ENCODE data around the gene ZGRF1.

The ZGRF1 gene

GRCh38 chr4:112636688-112637551, at the start of gene ZGRF1, which contains the start of gene LARP7:
TSS of gene ZGRF1 (minus strand) at chr4:112636909. CDS start at chr4:112633176, 3,733 bp downstream.
TSS of gene LARP7 (plus strand) at chr4:112637143. CDS start at chr4:112644670, 7,527 bp downstream.
- Histone ChIP-seq H3F3A (ENCODE audit: control insufficient read depth, insufficient read depth) (peaks cover 6% of the 10 kb centered on the region), H3K27ac (ENCODE audit: low read depth, low read length) (peak within 1 kb of the TSS; percentile 84), H3K9me2 (replicated peaks; ENCODE audit: control insufficient read depth, low read length) (no peaks in the 10 kb centered on the region), H3K79me2 (ENCODE audit: control insufficient read depth, low read length) (peaks cover 90% of the 10 kb centered on the region), H3K4me3 (ENCODE audit: low read length) (peak within 1 kb of the TSS; percentile 94), H3K4me1 (ENCODE audit: control insufficient read depth, low read length) (peaks cover 35% of the 10 kb centered on the region), H3K4me2 (ENCODE audit: low read length) (peak within 1 kb of the TSS; percentile 63), H3K9me3 (ENCODE audit: control insufficient read depth, insufficient read depth, low read length) (no peaks in the 10 kb centered on the region), H3K36me3 (ENCODE audit: control insufficient read depth, low read length) (peaks cover 26% of the 10 kb centered on the region), H4K20me1 (ENCODE audit: control insufficient read depth, insufficient read depth, low read depth, low read length) (no peaks in the 10 kb centered on the region), H3K27me3 (ENCODE audit: control insufficient read depth, low read length) (no peaks in the 10 kb centered on the region)
- TF ChIP-seq CTCF (IDR thresholded peaks at IDR 0.05; ENCODE audit: low read depth, low read length, poor library complexity, severe bottlenecking) (peak; percentile 89), EZH2phosphoT487 (IDR thresholded peaks at IDR 0.05; ENCODE audit: borderline replicate concordance, low read length) (no peak)

- Histone ChIP-seq H3K36me3 (ENCODE audit: control insufficient read depth, low read length) (no peaks in the 10 kb centered on the region), H4K20me1 (ENCODE audit: control insufficient read depth, insufficient read depth, low read depth, low read length) (no peaks in the 10 kb centered on the region), H3F3A (ENCODE audit: control insufficient read depth, insufficient read depth) (no peaks in the 10 kb centered on the region), H3K9me2 (replicated peaks; ENCODE audit: control insufficient read depth, low read length) (no peaks in the 10 kb centered on the region), H3K4me2 (ENCODE audit: low read length) (no peak overlapping the region), H3K9me3 (ENCODE audit: control insufficient read depth, insufficient read depth, low read length) (no peaks in the 10 kb centered on the region), H3K79me2 (ENCODE audit: control insufficient read depth, low read length) (no peaks in the 10 kb centered on the region), H3K27me3 (ENCODE audit: control insufficient read depth, low read length) (no peaks in the 10 kb centered on the region), H3K4me1 (ENCODE audit: control insufficient read depth, low read length) (no peaks in the 10 kb centered on the region), H3K27ac (ENCODE audit: low read depth, low read length) (no peak overlapping the region), H3K4me3 (ENCODE audit: low read length) (no peak overlapping the region)
- TF ChIP-seq CTCF (IDR thresholded peaks at IDR 0.05; ENCODE audit: low read depth, low read length, poor library complexity, severe bottlenecking): no peak
- TF ChIP-seq EZH2phosphoT487 (IDR thresholded peaks at IDR 0.05; ENCODE audit: borderline replicate concordance, low read length): no peak
Observed at GRCh38 chr4:112680996-112681395, 44.3 kb upstream of the ZGRF1 start.

DNA sequence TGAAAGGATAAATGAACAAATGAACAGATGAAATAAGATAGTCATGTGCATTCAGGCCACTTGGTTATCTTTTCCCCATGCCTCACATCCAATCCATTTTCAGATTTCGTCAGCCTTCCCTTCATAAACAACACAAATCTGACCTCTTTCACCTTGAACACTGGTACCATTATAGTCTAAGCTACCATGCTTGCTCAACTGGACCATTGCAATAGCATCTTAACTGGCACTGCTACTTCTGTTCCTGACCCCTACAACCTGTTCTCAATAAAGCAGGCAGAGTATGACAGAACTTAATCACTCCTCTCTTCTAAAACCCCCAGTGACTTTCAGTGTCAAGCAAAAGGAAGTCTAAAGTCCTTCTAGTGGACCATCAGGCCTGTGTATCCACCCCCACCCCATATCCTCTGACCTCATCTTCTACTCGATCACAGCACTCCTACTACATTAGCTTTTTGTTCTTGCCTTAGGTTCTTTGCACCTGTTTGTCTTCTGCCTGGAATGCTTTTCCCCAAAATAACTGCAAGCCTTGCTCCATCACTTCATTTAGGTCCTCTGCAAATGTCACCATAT, 40.9 kb upstream of the ZGRF1 start:
- TF ChIP-seq CTCF (IDR thresholded peaks at IDR 0.05; ENCODE audit: low read depth, low read length, poor library complexity, severe bottlenecking) (no peak), EZH2phosphoT487 (IDR thresholded peaks at IDR 0.05; ENCODE audit: borderline replicate concordance, low read length) (no peak)

More for the DNA sequence above, 40.9 kb upstream of the ZGRF1 start:
- Histone ChIP-seq H3K36me3 (ENCODE audit: control insufficient read depth, low read length) (no peaks in the 10 kb centered on the region), H3K27me3 (ENCODE audit: control insufficient read depth, low read length) (0 out of 2 replicates have a peak, but pooled peaks cover 2% of the 10 kb centered on the region), H3K9me2 (replicated peaks; ENCODE audit: control insufficient read depth, low read length) (no peaks in the 10 kb centered on the region), H3K4me2 (ENCODE audit: low read length) (no peak overlapping the region), H3K4me1 (ENCODE audit: control insufficient read depth, low read length) (no peaks in the 10 kb centered on the region), H3K9me3 (ENCODE audit: control insufficient read depth, insufficient read depth, low read length) (no peaks in the 10 kb centered on the region), H3K4me3 (ENCODE audit: low read length) (no peak overlapping the region), H3K27ac (ENCODE audit: low read depth, low read length) (no peak overlapping the region), H3K79me2 (ENCODE audit: control insufficient read depth, low read length) (no peaks in the 10 kb centered on the region), H4K20me1 (ENCODE audit: control insufficient read depth, insufficient read depth, low read depth, low read length) (no peaks in the 10 kb centered on the region), H3F3A (ENCODE audit: control insufficient read depth, insufficient read depth) (no peaks in the 10 kb centered on the region)
